Skin epidermis (tissue), 12 donors: ENCODE results near the gene MRPL50.
"Not testable (repeated sequence)": the region's sequence is repeated elsewhere in the genome, so short reads cannot be mapped to it uniquely, and the experiment has no call there.

Source experiments
- H3K27ac ChIP-seq, 21 experiments: fragments of 200-600 bp; sonication (generic) in 11 of 21; one replicate each; pipeline ENCODE4 v1.5.0; 2020; ENCODE audit warnings: mild to moderate bottlenecking in 3 of 21, inconsistent platforms in 2 of 21, moderate library complexity in 2 of 21
- H3K4me3 ChIP-seq, 7 experiments: fragments of 200-600 bp; sonication (generic) in 2 of 7; one replicate each; pipeline ENCODE4 v1.5.0; 2020; ENCODE audit warnings: inconsistent platforms in 2 of 7, mild to moderate bottlenecking in 2 of 7, moderate library complexity in 1 of 7

Gene MRPL50

DNA sequence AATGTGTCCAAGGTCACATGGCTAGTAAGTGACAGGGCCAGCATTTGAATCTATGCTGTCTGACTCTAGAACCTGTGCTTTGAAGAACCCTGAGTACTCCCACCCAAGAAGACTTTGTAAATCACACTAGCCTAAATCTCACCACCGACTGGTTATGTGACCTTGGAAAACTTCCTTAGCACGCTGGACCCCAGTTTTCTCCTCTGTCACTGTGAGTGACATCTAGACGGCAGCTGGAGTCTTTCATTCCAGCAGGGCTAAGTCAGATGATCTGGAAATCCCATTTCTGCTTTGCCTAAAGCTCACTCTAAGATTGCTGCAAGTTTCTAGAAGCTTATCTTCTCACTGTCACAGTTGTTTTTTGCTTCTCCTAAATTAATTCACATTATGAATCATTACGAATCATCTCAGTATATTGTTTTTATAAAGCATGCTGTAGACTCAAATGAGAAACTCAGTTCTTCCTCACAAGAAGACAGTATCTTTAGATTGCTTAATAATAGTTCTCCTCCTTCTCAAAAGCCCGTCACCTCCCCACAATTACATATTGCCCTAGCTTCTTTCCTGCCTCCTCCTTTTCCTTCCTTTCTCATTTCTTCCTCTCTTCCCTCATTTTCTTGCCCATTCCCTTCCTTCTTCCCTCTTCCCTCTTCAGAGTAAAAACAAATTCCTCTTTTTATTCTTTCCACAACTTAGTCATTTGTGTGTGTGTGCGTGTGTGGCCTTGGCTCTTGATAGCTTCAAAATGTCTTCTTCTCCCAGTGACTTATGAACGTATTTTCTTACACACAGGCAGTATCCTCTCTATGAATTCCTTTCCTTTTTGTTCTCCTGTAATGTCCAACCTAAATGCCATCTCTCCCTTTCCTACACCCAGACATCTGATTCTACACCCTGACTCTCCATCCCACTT lies 20.4 kb upstream of the MRPL50 start:
- Histone ChIP-seq H3K27ac (no peak overlapping the region), H3K4me3 (no peak overlapping the region)

DNA sequence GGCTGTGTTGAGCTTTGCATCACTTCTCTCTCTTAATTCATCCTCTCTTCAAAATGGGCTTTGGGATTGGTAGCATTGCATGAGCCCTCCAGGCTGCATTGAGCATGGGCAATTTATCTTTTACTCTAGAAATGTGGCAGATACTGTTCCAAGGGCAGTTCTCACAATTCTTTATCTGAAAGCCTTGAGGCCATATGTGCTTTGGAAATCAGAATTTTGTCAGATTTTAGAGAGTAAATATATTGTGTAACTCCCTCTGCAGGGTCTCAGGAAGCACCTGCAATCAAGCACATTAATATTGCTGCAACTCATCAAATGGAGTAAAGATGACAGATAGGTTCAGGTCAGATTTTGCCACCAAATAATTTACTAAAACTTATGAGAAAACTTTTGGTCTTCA lies 19.6 kb upstream of the MRPL50 start:
- Histone ChIP-seq H3K4me3 (no peak overlapping the region), H3K27ac (no peak overlapping the region)

DNA sequence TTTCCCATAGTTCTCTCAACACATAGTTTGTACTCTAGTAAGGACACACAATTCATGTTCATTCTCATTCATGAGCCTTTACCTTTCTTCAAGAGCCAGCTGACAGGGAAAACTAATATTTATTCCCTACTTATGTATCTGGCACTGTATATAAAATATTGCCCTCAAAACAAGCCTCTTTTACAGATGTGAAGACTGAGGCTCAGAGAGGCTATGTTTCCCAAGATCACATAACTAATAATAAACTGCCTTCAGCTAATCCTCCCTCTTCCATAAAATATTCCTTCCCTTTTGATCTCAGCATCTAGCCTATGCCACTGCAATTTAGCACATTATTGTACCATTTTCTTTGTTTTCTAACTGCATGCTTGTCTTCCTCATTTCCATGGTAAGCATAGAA lies 19.0 kb upstream of the MRPL50 start:
- H3K27ac ChIP-seq = no peak overlapping the region
- no peak overlapping the region for H3K4me3 ChIP-seq

DNA sequence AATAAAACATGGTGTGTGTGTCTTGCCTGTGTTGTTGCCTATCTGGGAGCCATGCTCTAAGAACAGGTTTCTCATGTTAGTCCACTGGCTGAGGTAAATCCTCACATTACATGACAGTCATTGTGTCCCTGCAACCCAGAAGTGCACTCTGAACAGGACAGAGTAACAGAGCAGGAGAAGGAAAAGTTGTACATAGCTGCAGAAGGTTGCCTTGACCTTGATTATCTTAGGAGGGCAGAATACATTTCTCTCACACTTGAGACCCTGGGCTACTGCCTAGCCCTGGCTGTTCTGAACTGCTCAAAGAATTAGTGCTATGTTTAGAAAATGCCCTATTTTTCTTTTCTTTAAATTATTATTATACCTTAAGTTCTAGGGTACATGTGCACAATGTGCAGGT lies 17.2 kb upstream of the MRPL50 start:
- Histone ChIP-seq H3K4me3 (no peak overlapping the region), H3K27ac (no peak overlapping the region)

DNA sequence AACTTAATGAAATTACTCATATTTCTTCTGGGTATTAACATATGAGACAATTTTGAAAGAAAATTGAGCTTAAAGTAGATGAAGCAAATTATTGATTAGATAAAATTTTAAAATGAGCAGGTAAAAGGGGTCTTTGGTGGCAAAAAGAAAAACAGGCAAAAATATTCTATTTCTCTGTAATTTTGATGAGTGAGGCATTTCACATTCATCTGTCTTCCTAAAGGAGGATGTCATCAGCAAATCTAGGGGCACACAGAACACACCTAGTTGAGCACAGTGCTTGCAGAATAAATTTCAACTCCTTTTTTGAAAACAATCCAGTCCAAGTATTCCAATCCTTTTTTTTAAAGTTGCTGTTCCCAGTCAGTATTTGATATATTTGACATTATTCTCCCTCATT lies 16.4 kb upstream of the MRPL50 start:
- H3K4me3 ChIP-seq = no peak overlapping the region
- no peak overlapping the region for H3K27ac ChIP-seq

DNA sequence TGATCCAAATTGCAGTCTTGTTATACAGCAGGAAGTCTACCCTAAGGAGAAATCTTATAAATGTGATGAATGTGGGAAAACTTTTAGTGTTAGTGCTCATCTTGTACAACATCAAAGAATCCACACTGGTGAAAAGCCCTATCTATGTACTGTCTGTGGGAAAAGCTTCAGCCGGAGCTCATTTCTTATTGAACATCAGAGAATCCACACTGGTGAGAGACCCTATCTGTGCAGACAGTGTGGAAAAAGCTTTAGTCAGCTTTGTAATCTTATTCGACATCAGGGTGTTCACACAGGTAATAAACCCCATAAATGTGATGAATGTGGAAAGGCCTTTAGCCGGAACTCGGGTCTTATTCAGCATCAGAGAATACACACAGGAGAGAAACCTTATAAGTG lies 10.7 kb upstream of the MRPL50 start:
- no peak overlapping the region for H3K4me3 ChIP-seq

DNA sequence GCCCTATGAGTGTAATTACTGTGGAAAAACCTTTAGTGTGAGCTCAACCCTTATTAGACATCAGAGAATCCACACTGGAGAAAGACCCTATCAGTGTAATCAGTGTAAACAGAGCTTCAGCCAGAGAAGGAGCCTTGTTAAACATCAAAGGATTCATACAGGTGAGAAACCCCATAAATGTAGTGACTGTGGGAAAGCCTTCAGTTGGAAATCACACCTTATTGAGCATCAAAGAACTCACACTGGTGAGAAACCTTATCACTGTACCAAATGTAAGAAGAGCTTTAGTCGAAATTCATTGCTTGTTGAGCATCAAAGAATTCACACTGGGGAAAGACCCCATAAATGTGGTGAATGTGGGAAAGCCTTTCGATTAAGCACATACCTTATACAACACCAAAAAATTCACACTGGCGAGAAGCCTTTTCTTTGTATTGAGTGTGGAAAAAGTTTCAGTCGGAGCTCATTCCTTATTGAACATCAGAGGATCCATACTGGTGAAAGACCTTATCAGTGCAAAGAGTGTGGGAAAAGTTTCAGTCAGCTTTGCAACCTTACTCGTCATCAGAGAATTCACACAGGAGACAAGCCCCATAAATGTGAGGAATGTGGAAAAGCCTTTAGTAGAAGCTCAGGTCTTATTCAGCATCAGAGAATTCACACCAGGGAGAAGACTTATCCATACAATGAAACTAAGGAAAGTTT lies 10.1 kb upstream of the MRPL50 start:
- H3K4me3 ChIP-seq = no peak overlapping the region
- H3K27ac ChIP-seq = no peak overlapping the region

More for the DNA sequence above, 10.7 kb upstream of the MRPL50 start:
- no peak overlapping the region for H3K27ac ChIP-seq

DNA sequence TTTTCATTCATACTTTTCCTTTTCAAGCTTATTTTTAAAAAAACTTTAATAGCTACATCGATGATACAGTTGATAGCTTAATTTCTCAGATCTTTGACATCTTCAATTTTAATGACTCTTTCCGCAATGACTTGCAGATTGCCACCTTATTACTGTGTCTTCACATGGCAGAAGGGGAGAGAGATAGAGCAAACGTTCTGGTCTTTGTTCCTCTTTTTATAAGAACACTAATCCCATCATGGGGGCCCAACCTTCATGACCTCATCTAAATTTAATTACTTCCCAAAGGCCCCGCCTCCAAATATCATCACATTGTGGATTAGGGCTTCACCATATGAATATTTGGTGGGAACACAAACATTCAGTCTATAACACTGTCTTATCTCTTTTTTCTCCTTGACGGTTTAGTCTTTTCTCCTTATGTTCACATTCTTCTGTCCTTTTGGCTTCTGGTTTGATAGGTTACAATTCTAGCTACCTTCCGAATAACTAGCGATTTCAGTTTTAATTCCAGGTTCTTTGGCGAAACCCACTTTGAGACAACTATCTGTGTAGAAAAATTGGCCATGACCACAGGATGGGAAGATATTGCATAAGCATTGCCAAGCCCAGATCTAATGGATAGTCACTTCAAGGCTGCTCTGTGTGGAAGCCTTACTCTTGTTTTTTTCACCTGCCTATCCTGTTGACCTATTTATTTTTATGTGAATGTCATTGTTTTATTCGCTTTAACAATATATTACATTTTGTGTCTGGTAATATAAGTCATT lies 5.3 kb upstream of the MRPL50 start:
- Histone ChIP-seq H3K27ac (no peak overlapping the region), H3K4me3 (no peak overlapping the region)

DNA sequence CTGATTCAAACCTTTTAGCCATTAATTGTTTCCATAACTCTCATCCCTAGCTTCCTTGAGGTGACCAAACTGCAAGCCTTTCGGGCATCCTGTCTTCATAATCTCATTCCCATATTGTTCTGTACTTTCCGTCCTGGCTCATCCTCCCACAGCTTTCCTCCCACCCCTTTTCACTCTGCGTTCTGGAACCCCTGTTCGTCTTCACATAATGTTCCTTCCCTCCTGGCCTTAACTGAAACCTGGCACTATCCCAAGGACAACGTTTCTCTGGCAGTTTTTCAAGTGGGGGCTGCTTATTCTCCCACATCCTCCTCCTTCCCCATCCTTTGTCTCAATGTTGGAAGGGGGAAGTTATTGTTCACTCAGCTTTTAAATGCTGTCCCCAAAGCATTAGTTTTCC lies 1.7 kb upstream of the MRPL50 start:
- Histone ChIP-seq H3K27ac (peak overlapping the region in 7 of 21 experiments; percentile 12 to 96 (median 94)), H3K4me3 (peak overlapping the region in 4 of 7 experiments; percentile 46 to 92 (median 80))

DNA sequence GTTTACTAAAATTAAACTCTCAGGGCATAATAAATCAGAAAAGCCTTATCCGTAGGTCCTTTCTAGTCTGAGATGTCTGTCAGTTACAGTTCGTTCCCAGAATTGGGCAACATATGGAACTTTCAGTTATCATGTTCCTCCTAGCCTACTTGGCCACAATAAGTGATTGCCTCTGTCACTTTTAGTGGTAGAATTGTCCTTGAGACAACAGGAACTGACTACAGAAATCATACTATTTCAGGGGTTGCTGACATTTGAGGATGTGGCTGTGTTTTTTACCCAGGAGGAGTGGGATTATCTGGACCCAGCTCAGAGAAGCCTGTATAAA lies 1.2 kb upstream of the MRPL50 start:
- Histone ChIP-seq H3K27ac (peak overlapping the region in 19 of 21 experiments; percentile 75 to 97 (median 92)), H3K4me3 (peak overlapping the region; percentile 46 to 92 (median 80))

DNA sequence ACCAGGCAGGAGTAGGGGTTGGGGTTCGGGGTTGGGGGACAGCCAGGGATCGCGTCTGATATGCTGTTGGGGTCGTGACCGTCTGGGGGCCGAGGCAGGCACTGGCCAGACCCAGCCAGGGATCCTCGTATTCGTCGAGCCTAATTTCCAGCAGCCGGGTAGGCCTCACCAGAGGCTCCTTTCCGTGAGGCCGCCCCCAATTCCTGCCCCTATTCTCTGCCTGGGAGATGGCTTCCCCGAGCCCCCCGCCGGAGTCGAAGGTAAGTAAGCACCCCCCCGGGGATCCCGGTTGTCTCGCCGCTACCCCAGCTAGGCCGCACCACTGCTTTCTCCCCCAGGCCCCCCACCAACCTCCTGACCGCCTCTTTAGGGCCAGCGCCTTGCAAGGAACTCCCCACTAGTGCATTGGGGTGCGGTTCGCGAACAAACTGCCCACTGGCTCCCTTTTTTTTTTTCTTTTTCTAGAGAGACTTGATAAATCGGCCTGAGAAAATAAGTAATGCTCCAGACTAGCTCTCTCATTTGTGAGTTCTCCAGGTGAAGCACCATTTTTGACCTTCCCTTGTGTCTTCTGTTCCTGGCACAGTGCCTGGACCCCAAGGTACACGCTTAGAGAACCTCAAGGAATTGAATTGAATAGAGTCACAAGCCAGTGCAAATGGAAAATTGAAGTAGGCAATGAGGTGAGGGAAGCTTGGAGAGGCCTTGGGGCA lies 668 bp upstream of the MRPL50 start:
- Histone ChIP-seq H3K27ac (peak overlapping the region; percentile 75 to 97 (median 92)), H3K4me3 (peak overlapping the region; percentile 46 to 92 (median 80))

DNA sequence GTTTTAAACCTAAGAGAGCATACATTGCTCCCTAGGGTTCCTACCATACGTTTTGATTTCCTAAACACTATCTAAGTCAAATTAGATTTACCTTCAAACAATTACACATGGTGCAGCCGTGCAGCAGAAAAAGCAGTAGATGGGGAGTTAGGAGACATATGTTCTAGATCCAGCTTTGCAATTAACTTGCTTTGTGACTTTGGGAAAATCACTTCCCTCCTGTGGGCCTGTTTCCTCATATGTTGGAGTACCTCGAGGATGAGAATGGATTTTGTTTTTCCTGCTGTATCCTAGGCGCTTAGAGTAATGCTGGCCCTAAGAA lies 711 bp downstream of the MRPL50 start:
- Histone ChIP-seq H3K4me3 (peak overlapping the region; percentile 46 to 92 (median 80)), H3K27ac (peak overlapping the region in 18 of 21 experiments; percentile 67 to 95 (median 90))

DNA sequence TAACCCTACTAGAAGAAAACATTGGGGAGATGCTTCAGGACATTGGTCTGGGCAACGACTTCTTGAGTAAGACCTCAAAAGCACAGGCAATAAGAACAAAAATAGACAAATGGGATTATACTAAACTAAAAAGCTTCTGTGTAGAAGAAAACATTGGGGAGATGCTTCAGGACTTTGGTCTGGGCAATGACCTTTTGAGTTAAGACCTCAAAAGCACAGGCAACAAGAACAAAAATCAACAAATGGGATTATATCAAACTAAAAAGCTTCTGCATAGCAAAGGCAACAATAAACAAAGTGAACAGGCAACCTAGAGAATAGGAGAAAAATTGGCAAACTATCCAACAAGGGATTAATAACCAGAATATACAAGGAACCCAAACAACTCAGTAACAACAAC lies 3.7 kb downstream of the MRPL50 start:
- no peak overlapping the region for H3K4me3 ChIP-seq
- no peak overlapping the region for H3K27ac ChIP-seq

DNA sequence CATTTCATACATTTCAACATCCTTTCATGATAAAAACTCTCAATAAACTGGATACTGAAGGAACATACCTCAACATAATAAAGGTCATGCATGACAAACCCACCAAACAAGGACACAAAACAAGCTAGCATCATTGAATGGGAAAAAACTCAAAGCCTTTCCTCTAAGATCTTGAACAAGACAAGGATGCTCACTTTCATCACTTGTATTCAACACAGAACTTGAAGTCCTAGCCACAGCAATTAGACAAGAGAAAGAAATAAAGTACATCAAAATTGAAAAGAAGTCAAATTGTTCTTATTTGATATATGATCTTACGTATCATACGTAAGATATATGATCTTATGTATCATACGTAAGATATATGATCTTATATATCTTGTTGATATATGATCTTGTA lies 5.3 kb downstream of the MRPL50 start:
- no peak overlapping the region for H3K27ac ChIP-seq
- no peak overlapping the region for H3K4me3 ChIP-seq

DNA sequence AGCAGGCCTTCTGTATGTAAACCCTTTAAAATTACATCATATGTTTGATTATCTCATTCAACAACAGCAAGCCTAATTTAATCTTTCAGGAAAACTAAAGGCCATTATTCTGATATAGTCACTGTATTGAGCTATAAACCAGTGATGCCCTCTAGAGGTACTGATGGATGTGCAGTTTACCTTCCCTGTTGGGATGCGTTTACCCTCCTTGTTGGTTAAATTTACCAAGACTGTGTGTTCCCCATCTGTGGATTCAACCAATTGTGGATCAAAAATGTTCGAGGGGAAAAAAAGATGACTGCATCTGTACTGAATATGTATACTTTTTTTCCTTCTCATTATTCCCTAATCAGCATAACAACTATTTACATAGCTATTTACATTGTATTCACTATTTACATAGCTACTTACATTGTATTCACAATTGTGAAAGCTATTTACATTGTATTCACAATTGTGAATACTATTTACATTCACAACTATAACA lies 9.9 kb downstream of the MRPL50 start:
- Histone ChIP-seq H3K27ac (no peak overlapping the region), H3K4me3 (no peak overlapping the region)

DNA sequence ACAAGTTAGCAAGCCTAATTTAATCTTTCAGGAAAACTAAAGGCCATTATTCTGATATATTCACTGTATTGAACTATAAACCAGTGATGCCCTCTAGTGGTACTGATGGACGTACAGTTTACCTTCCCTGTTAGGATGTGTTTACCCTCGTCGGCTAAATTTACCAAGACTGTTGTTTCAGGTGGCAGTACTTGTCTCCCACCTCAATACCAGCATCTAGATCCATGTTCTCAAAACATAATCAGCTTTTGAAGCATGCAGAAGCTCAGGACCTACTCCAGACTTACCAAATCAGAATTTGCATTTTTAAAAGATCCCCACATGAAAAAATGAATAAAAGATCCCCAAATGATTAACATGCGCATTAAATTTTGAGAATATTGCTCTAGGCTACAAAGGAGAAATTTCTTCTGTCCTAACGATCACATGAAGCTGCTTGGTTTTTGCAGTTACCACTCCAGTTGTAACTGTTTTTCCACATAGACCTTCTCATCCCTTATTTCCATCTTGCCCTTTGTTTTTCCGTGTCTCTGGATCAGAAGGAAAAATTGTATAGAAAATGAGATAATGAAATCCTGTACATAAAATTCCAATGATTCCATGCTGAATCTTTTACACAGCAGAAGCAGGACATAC lies 10.4 kb downstream of the MRPL50 start:
- Histone ChIP-seq H3K27ac (no peak overlapping the region), H3K4me3 (no peak overlapping the region)

DNA sequence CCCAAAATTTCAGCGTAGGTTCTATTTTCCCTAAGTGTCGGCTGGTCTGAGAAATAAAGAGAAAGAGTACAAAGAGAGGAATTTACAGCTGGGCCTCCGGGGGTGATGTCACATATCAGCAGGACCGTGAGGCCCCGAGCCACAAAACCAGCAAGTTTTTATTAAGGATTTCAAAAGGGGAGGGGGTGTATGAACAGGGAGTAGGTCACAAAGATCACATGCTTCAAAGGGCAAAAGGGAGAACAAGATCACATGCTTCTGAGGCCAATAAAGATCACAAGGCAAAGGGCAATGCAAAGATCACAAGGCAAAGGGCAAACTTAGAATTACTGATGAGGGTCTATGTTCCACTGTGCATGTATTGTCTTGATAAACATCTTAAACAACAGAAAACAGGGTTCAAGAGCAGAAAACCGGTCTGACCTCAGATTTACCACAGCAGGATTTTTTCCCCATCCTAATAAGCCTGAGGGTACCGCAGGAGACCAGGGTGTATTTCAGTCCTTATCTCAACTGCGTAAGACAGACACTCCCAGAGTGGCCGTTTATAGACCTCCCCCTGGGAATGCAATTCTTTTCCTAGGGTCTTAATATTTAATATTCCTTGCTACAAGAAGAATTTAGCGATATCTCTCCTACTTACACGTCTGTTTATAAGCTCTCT lies 13.4 kb downstream of the MRPL50 start, which contains the start of gene BAAT:
Gene BAAT, minus strand, starts transcription at position 134 of the 664 bp plus-strand sequence. CDS start 13,602 bp downstream, outside the sequence.
- H3K27ac ChIP-seq = not testable (repeated sequence)

DNA sequence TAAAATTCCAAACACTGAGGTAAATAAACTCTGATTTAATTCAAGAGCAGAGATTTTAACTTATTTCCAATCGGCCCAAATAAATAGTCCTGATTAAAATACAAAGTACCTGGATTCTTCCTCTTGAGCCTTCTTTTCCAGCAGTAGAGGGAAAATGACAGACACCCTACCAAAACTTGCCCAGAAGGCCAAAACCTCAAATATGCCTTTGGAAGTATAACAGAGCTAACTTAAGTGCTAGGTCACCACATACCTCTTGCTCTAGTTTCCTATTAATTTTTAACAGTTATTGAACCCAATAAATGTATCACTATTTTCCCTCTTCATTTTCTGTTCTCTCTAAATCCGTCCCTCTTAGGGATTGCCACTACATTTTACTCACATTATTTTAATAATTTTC lies 15.1 kb downstream of the MRPL50 start:
- Histone ChIP-seq H3K4me3 (no peak overlapping the region), H3K27ac (no peak overlapping the region)

More for the DNA sequence above, 13.4 kb downstream of the MRPL50 start, which contains the start of gene BAAT:
- H3K4me3 ChIP-seq = not testable (repeated sequence)
